WI38 (cell line): ENCODE measurements around the gene PIAS1.

ENCODE experiments used
- H3K4me3 ChIP-seq: 2 replicates; pipeline ENCODE4 v1.5.1; 2011; ENCODE audit warnings: low read depth, mild to moderate bottlenecking, control low read depth, low read length
- TF ChIP-seq, protein P1 (sequence below): IDR thresholded peaks from 2 replicates; pipeline ENCODE4 v1.5.1; 2012; ENCODE audit warnings: low read depth, mild to moderate bottlenecking, control low read depth, low read length

The PIAS1 gene

GRCh38 chr15:68143785-68144184, 89.7 kb downstream of the PIAS1 start:
- no peak overlapping the region for H3K4me3 ChIP-seq
- TF ChIP-seq, protein P1, sequence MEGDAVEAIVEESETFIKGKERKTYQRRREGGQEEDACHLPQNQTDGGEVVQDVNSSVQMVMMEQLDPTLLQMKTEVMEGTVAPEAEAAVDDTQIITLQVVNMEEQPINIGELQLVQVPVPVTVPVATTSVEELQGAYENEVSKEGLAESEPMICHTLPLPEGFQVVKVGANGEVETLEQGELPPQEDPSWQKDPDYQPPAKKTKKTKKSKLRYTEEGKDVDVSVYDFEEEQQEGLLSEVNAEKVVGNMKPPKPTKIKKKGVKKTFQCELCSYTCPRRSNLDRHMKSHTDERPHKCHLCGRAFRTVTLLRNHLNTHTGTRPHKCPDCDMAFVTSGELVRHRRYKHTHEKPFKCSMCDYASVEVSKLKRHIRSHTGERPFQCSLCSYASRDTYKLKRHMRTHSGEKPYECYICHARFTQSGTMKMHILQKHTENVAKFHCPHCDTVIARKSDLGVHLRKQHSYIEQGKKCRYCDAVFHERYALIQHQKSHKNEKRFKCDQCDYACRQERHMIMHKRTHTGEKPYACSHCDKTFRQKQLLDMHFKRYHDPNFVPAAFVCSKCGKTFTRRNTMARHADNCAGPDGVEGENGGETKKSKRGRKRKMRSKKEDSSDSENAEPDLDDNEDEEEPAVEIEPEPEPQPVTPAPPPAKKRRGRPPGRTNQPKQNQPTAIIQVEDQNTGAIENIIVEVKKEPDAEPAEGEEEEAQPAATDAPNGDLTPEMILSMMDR: no peak

DNA sequence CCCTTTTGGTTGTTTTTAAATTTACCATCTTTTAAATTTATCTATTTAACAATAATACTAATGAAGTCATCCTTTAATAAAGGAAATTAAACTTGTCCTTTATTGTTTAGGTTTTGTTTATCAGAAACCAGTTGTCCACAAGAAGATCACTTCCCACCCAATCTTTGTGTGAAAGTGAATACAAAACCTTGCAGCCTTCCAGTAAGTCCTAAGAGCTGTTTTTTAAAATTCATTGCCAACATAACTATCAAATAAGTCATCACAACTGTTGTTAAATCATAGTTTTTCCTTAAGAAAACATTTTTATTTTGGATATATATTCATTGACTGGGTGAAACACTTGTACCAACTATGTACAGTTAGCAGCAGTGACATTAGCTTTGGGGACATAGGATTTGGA, 91.6 kb downstream of the PIAS1 start:
- TF ChIP-seq, protein P1: no peak

DNA sequence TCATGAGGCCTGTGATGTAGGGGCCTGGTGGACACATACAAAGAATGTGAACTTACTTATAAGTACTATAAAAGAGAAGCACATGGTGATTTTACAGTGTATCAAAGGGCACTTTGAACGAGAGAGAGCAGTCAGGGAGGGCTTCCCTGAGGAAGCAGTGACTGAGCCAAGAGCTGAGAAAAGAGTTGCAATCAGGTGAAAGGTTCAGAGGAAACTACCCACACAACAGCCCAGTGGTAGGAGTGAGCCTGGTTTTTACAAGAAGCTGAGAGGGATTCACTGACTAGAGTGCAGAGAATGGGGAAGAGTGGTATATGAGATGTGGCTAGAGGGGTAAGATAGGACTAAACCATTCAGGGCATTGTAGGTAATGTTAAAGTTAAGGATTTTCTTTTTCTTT, 93.9 kb downstream of the PIAS1 start:
- no peak overlapping the region for H3K4me3 ChIP-seq
- TF ChIP-seq, protein P1: no peak

More for the DNA sequence above, 91.6 kb downstream of the PIAS1 start:
- H3K4me3 ChIP-seq: no peak overlapping the region

- H3K4me3 ChIP-seq: no peak overlapping the region
- TF ChIP-seq, protein P1: no peak
Measured at GRCh38 chr15:68149059-68149458, 94.9 kb downstream of the PIAS1 start.

- TF ChIP-seq, protein P1: no peak
Measured at GRCh38 chr15:68150187-68150586, 96.1 kb downstream of the PIAS1 start.

DNA sequence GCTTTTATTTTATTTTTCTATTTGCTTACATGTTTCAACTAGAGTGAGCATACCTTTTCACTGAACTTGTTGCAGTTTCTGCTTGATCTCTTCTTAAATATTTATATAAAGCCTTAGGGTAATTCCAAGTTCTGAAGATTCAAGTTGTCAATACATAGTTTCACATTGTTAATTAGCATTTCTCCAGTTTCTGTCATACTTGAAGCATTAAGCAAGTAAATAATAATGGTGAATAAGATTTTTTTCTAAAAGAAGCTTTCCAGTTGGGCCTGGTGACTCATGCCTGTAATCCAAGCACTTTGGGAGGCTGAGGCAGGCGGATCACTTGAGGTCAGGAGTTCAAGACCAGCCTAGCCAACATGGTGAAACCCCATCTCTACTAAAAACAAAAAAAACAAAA, 97.2 kb downstream of the PIAS1 start:
- H3K4me3 ChIP-seq: no peak overlapping the region
- TF ChIP-seq, protein P1: no peak

More at GRCh38 chr15:68150187-68150586, 96.1 kb downstream of the PIAS1 start:
- no peak overlapping the region for H3K4me3 ChIP-seq

GRCh38 chr15:68152342-68152741, 98.2 kb downstream of the PIAS1 start:
- TF ChIP-seq, protein P1: no peak
- no peak overlapping the region for H3K4me3 ChIP-seq
